GM23248 (cell line): ENCODE measurements around the gene DLG2.

Experiments
- EZH2 ChIP-seq: fragments of 200-600 bp; sonication (generic); IDR thresholded peaks from 2 replicates; pipeline ENCODE4 v1.6.1; 2018; ENCODE audit warnings: antibody characterized with exemption, mild to moderate bottlenecking; ENCODE audit not compliant: insufficient read depth, poor library complexity, severe bottlenecking
- EZH2phosphoT487 ChIP-seq: fragments of 200-600 bp; sonication (generic); IDR thresholded peaks from 2 replicates; pipeline ENCODE4 v1.6.1; 2018; ENCODE audit warnings: antibody characterized with exemption, moderate library complexity, mild to moderate bottlenecking, low read depth; ENCODE audit not compliant: insufficient read depth

DNA sequence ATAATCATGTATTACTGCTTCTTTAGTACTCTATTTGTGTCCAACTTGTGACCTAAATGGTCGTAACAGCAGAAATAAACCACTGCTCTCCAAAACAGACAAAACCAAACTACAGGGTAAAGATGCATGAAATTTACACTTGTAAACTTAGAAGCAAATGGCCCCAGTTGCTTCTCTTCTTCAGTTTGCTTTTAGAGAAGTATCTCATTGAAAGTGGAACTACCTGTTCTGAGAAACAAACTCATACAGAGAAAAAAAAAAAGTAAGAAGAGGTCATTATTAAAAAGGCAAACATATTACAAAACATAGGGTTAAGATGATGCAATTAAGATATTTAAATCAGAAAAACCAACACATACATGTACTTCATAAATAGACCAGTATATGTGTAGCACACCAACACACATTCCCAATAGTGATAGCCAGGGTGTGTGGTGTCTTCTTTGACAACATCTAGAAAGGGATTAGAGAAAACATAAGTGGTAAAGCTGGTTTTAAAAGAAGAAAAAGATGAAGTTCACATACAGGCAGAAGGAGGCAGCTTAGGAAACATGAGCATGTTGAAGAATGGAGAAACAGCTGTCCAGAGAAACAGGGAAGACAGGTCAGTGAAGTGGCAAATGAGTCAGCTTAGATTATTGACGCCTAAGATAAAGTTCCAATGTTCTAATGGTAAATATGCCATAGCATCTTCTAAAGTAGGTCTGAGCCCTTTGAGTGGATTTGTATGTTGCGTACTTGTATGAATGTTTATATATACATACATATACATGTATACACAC is 1496.3 kb downstream of the DLG2 start:
- TF ChIP-seq EZH2 (no peak), EZH2phosphoT487 (no peak)
